GM23338 (cell line): Measurements from ENCODE around the gene ACVRL1. TPM values are rescaled to one million over a fixed set of nuclear protein-coding genes. Genes with fewer than 3 reads are reported as not detected.

Experiments used
- ATAC-seq: fragments of 200-7000 bp; cut with Tn5 transposase; 3 replicates; pipeline ENCODE4 v1.9.1; 2020
- DNase-seq: peaks from one replicate; pipeline ENCODE4 v3.0.0-alpha.2; 2015; ENCODE audit warnings: low spot score
- H2AFZ ChIP-seq: fragments of 200-600 bp; sonication (generic); 2 replicates; pipeline ENCODE4 v1.8.0; 2016; ENCODE audit warnings: antibody characterized with exemption, mild to moderate bottlenecking, moderate library complexity
- H3F3A ChIP-seq: fragments of 200-600 bp; sonication (generic); replicated peaks from 2 replicates; pipeline ENCODE4 v1.8.0; 2017; ENCODE audit warnings: antibody characterized with exemption, mixed run types, low read depth
- H3K27ac ChIP-seq: fragments of 200-600 bp; sonication (generic); 2 replicates; pipeline ENCODE4 v1.6.1; 2016; ENCODE audit warnings: low read depth
- H3K27me3 ChIP-seq: fragments of 200-600 bp; sonication (generic); 2 replicates; pipeline ENCODE4 v1.8.0; 2016; ENCODE audit warnings: mild to moderate bottlenecking, mixed run types, moderate library complexity; ENCODE audit not compliant: insufficient read depth
- H3K36me3 ChIP-seq: fragments of 200-600 bp; sonication (generic); 2 replicates; pipeline ENCODE4 v1.8.0; 2016; ENCODE audit warnings: mild to moderate bottlenecking; ENCODE audit not compliant: insufficient read depth
- H3K4me1 ChIP-seq: fragments of 200-600 bp; sonication (generic); 2 replicates; pipeline ENCODE4 v1.8.0; 2016; ENCODE audit warnings: mild to moderate bottlenecking, moderate library complexity; ENCODE audit not compliant: insufficient read depth
- H3K4me2 ChIP-seq: fragments of 200-600 bp; sonication (generic); 2 replicates; pipeline ENCODE4 v1.7.1; 2017; ENCODE audit warnings: mixed run types
- H3K4me3 ChIP-seq: fragments of 200-600 bp; sonication (generic); 2 replicates; pipeline ENCODE4 v1.6.1; 2016; ENCODE audit warnings: mixed run types
- H3K79me2 ChIP-seq: fragments of 200-600 bp; sonication (generic); replicated peaks from 2 replicates; pipeline ENCODE4 v1.8.0; 2017; ENCODE audit warnings: mild to moderate bottlenecking; ENCODE audit not compliant: insufficient read depth
- H3K9me2 ChIP-seq: fragments of 200-600 bp; sonication (generic); 2 replicates; pipeline ENCODE4 v1.8.0; 2017; ENCODE audit not compliant: insufficient read depth
- H4K20me1 ChIP-seq: fragments of 200-600 bp; sonication (generic); replicated peaks from 2 replicates; pipeline ENCODE4 v1.8.0; 2017; ENCODE audit warnings: mild to moderate bottlenecking; ENCODE audit not compliant: insufficient read depth
- H3K27ac Mint-ChIP-seq: 2 replicates; pipeline ENCODE4 v1.8.0; 2020; ENCODE audit warnings: inconsistent platforms, mild to moderate bottlenecking, moderate library complexity, mixed read lengths
- H3K27me3 Mint-ChIP-seq: 3 replicates; pipeline ENCODE4 v1.8.0; 2022; ENCODE audit warnings: low read depth, mild to moderate bottlenecking, moderate library complexity, mixed read lengths, inconsistent platforms; ENCODE audit not compliant: insufficient read depth, poor library complexity
- H3K36me3 Mint-ChIP-seq: 3 replicates; pipeline ENCODE4 v1.8.0; 2021; ENCODE audit warnings: low read depth, mild to moderate bottlenecking, inconsistent platforms, moderate library complexity, mixed read lengths
- H3K4me1 Mint-ChIP-seq: 3 replicates; pipeline ENCODE4 v1.8.0; 2020; ENCODE audit warnings: mild to moderate bottlenecking, inconsistent platforms, mixed read lengths
- H3K4me3 Mint-ChIP-seq: 3 replicates; pipeline ENCODE4 v1.8.0; 2021; ENCODE audit warnings: moderate library complexity, mild to moderate bottlenecking, inconsistent platforms, mixed read lengths
- H3K9me3 Mint-ChIP-seq: 3 replicates; pipeline ENCODE4 v1.8.0; 2020; ENCODE audit warnings: moderate library complexity, mild to moderate bottlenecking, inconsistent platforms, mixed read lengths
- CREB1 ChIP-seq: fragments of 250-450 bp; sonication (Bioruptor Pico); IDR thresholded peaks from 2 replicates; pipeline ENCODE4 v1.5.0; 2020; ENCODE audit warnings: low read depth, mild to moderate bottlenecking, moderate library complexity
- CTCF ChIP-seq, 2 experiments: fragments of 200-600 bp in 1 of 2; sonication (generic) in 1 of 2; conservative IDR thresholded peaks; 2 replicates each; pipeline versions ENCODE4 v1.5.1 to v1.6.1; 2016 to 2017; ENCODE audit warnings: antibody characterized with exemption in 2 of 2, low read depth in 2 of 2, mild to moderate bottlenecking in 2 of 2, moderate library complexity in 1 of 2
- ETS1 ChIP-seq: IDR thresholded peaks from 2 replicates; pipeline ENCODE4 v1.6.1; 2016; ENCODE audit warnings: antibody characterized with exemption
- EZH2 ChIP-seq: fragments of 200-600 bp; sonication (generic); IDR thresholded peaks from one replicate; pipeline ENCODE4 v1.8.0; 2017; ENCODE audit warnings: antibody characterized with exemption, mild to moderate bottlenecking, low read depth; ENCODE audit not compliant: unreplicated experiment
- EZH2phosphoT487 ChIP-seq: fragments of 200-600 bp; sonication (generic); IDR thresholded peaks from one replicate; pipeline ENCODE4 v1.8.1; 2018; ENCODE audit warnings: antibody characterized with exemption; ENCODE audit not compliant: unreplicated experiment
- JUNB ChIP-seq: IDR thresholded peaks from one replicate; pipeline ENCODE4 v1.6.1; 2016; ENCODE audit warnings: antibody characterized with exemption; ENCODE audit not compliant: unreplicated experiment
- NANOG ChIP-seq: IDR thresholded peaks from 2 replicates; pipeline ENCODE4 v1.6.1; 2016; ENCODE audit warnings: antibody characterized with exemption, borderline replicate concordance
- POLR2AphosphoS5 ChIP-seq: IDR thresholded peaks from 2 replicates; pipeline ENCODE4 v1.6.1; 2016; ENCODE audit warnings: antibody characterized with exemption, low read depth
- REST ChIP-seq: IDR thresholded peaks from one replicate; pipeline ENCODE4 v1.6.1; 2018; ENCODE audit warnings: antibody characterized with exemption; ENCODE audit not compliant: unreplicated experiment
- STAT1 ChIP-seq: IDR thresholded peaks from one replicate; pipeline ENCODE4 v1.6.1; 2016; ENCODE audit warnings: antibody characterized with exemption; ENCODE audit not compliant: unreplicated experiment
- ZNF114 ChIP-seq: fragments of 250-450 bp; sonication (Bioruptor Pico); IDR thresholded peaks from 2 replicates; pipeline ENCODE4 v1.5.0; 2020; ENCODE audit warnings: mild to moderate bottlenecking, moderate library complexity
- ZNF331 ChIP-seq: fragments of 250-450 bp; sonication (Bioruptor Pico); IDR thresholded peaks from 2 replicates; pipeline ENCODE4 v1.5.0; 2020; ENCODE audit warnings: low read depth, mild to moderate bottlenecking, moderate library complexity
- ZNF462 ChIP-seq: fragments of 250-450 bp; sonication (Bioruptor Pico); IDR thresholded peaks from 2 replicates; pipeline ENCODE4 v1.5.0; 2020; ENCODE audit warnings: mild to moderate bottlenecking, moderate library complexity
- polyA plus RNA-seq: library from polyadenylated mRNA; unstranded; fragments of >200 nt; fragmentation: Nextera tagmentation; extraction: Ambion mirVana; gene quantifications from 2 replicates; pipeline ENCODE4 v1.2.1, GENCODE V29; 2016
- total RNA-seq: library from RNA; depleted of rRNA; stranded (reverse); fragments of >200 nt; shearing (Covaris generic); gene quantifications from 2 replicates; pipeline ENCODE4 v1.2.3, GENCODE V29; 2014

ACVRL1 gene
- total and polyA plus RNA-seq, 2 experiments from 2014 or later = 0.28 TPM; not detected in 1

GRCh38 chr12:51926064-51926632 lies 18.8 kb downstream of the ACVRL1 start:
- H3K36me3 ChIP-seq = no peaks in the 10 kb centered on the region; the same call in 1 of the 2 replicates
- Mint-ChIP-seq H3K27ac (no peak overlapping the region), H3K4me3 (no peak overlapping the region), H3K4me1 (peaks cover 19% of the 10 kb centered on the region), H3K36me3 (no peaks in the 10 kb centered on the region), H3K27me3 (peaks cover 8% of the 10 kb centered on the region), H3K9me3 (no peaks in the 10 kb centered on the region)
- H3K4me2 ChIP-seq = no peak overlapping the region
- no peaks in the 10 kb centered on the region for H3K9me2 ChIP-seq
- no peak for TF ChIP-seq POLR2AphosphoS5
- no peak for TF ChIP-seq EZH2phosphoT487
- TF ChIP-seq REST = no peak
- TF ChIP-seq STAT1 = no peak
- TF ChIP-seq ZNF462 = no peak
- TF ChIP-seq JUNB = no peak
- TF ChIP-seq CREB1 (CRISPR knock-in tag) = no peak
- no peak for TF ChIP-seq ETS1
- no peak for TF ChIP-seq NANOG
- no peak for TF ChIP-seq CTCF (conservative IDR thresholded peaks at IDR 0.05; ENCODE audit: low read depth in 2 of 2)
- no peak for TF ChIP-seq ZNF331 (CRISPR knock-in tag)
- no peak for TF ChIP-seq ZNF114 (CRISPR knock-in tag)
- TF ChIP-seq EZH2 = no peak
- ATAC-seq (no peak), DNase-seq (no peak)
- H3F3A ChIP-seq = no peaks in the 10 kb centered on the region
- peaks cover 14% of the 10 kb centered on the region for H3K27me3 ChIP-seq
- H3K79me2 ChIP-seq = no peaks in the 10 kb centered on the region
- H3K4me3 ChIP-seq = no peak overlapping the region
- peaks cover 7% of the 10 kb centered on the region; the same call in 1 of the 2 replicates for H3K4me1 ChIP-seq
- H2AFZ ChIP-seq = no peak overlapping the region
- no peaks in the 10 kb centered on the region for H4K20me1 ChIP-seq
- H3K27ac ChIP-seq = no peak overlapping the region
